ENCODE results near the gene CTDP1.

Gene CTDP1

DNA sequence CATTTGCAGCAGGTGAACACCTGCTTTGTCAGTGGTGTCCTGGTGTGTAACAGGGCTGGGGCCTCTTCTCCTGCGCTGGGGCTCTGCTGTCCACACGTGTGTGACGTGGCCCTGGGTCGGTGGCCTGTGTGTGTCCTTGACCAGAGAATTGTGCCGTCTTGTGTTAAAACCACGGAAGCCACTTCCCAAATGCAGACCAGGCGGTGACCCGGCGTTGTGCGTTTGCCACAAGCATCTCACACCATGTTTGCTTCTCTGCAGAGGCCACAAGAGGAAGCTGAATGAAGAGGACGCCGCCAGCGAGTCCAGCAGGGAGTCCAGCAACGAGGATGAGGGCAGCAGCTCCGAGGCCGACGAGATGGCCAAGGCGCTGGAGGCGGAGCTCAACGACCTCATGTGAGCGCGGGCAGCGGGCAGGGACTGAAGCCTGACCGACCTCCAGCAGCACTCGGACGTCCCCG lies 73.8 kb downstream of the CTDP1 start:
- DNase-seq (ENCODE audit: low read depth): no peak
- no peak overlapping the region for H3K4me3 ChIP-seq (ENCODE audit: control insufficient read depth, low read depth, low read length)

DNA sequence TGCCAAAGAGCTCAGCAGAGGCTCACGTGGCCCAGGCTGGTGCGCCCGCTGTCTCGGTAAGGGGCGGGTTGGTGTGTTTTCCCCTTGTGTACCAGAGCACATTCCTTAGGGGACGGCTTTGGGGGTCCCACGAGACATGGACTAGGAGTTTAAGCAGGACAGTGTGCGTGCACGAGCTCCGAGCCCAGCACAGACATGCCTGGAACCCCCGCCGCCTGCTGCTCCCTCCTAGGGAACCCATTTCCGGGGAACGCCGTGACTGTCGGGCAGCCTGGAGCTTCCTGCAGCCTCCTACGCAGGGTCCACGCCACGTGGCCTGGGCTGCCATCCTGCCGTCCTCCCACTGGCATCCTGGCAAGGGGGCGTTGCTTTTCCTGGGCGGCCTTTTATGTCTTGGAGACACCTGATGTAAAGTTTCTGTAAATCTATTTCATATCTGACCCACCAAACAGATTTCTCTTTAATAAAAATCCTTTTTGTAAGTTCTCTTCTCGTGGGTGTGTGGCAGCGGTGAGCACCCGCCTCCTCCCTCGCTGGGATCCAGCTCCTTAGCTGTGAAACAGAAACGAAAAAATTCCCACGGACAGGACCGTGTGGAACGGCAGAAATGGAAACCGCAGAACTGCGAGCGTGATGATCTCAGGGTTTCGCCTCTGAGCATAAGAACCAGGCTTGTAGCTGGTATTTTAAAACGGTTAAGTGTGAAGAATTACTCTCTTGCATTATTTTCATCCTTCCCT lies 74.6 kb downstream of the CTDP1 start:
- H3K4me3 ChIP-seq (ENCODE audit: control insufficient read depth, low read depth, low read length): no peak overlapping the region
- TF ChIP-seq, protein P1, sequence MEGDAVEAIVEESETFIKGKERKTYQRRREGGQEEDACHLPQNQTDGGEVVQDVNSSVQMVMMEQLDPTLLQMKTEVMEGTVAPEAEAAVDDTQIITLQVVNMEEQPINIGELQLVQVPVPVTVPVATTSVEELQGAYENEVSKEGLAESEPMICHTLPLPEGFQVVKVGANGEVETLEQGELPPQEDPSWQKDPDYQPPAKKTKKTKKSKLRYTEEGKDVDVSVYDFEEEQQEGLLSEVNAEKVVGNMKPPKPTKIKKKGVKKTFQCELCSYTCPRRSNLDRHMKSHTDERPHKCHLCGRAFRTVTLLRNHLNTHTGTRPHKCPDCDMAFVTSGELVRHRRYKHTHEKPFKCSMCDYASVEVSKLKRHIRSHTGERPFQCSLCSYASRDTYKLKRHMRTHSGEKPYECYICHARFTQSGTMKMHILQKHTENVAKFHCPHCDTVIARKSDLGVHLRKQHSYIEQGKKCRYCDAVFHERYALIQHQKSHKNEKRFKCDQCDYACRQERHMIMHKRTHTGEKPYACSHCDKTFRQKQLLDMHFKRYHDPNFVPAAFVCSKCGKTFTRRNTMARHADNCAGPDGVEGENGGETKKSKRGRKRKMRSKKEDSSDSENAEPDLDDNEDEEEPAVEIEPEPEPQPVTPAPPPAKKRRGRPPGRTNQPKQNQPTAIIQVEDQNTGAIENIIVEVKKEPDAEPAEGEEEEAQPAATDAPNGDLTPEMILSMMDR (IDR thresholded peaks at IDR 0.05; ENCODE audit: control insufficient read depth, insufficient read depth, low read depth, low read length, missing control alignments): no peak
- no peak for DNase-seq (ENCODE audit: low read depth)

More for the DNA sequence above, 73.8 kb downstream of the CTDP1 start:
- TF ChIP-seq, protein P1 (IDR thresholded peaks at IDR 0.05; ENCODE audit: control insufficient read depth, insufficient read depth, low read depth, low read length, missing control alignments): no peak

DNA sequence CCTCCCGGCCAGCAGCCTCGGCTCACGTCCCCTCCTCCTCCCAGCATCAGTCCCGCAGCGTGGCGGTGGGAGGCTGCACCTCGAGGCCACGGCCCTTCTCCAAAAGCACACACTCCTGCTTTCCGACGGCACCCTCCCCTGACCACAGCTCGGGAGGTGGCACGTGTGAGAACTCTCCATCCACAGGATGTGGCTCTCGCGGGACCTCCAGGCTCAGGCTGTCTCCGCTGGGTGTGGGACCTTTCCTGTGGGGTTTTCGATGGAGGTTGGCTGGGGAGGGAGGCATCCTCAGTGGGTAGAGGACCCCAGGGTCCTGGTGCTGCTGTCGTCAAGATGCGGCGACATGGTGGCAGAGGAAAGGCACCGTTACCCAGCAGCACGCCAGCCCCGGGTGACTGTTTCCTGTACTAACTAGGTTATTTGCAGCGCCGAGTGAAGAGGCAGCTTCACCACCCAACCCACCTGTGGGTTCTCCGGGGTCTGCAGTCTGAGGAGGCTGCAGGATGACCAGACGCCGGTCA lies 75.3 kb downstream of the CTDP1 start:
- DNase-seq (ENCODE audit: low read depth): no peak
- TF ChIP-seq, protein P1 (IDR thresholded peaks at IDR 0.05; ENCODE audit: control insufficient read depth, insufficient read depth, low read depth, low read length, missing control alignments): no peak
- H3K4me3 ChIP-seq (ENCODE audit: control insufficient read depth, low read depth, low read length): no peak overlapping the region

DNA sequence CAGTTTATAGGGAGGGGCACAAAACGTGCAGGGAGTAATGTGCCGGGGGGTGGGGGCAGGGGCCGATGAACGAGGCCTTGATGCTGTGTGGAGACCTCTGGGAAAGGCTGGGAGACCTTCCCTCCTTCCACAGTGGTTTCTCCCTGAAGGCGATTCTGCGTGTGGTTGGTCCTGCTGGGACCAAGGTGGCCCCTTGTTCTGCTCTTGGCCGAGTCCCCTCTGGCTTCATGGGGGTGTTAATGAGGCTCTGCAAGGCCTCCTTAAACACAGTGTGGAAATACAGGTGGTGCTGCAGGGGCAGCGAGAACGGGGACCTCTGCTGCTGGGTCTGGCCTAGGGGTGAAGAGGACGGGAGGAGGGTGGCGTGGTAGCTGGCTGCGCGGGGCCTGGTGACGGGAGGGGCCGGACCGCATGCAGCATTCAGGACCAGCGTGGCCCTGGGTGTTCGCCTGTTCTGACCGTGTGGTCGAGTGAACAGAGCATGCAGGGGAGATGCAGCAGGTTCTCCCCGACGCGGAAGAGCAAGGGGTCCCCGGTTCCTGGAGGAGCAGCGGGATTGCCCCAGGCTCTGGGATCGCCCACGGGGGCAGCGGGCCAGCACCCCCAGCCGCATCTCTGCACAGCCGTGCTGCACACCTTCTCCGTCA lies 76.0 kb downstream of the CTDP1 start:
- TF ChIP-seq, protein P1 (IDR thresholded peaks at IDR 0.05; ENCODE audit: control insufficient read depth, insufficient read depth, low read depth, low read length, missing control alignments): no peak
- no peak overlapping the region for H3K4me3 ChIP-seq (ENCODE audit: control insufficient read depth, low read depth, low read length)
- DNase-seq (ENCODE audit: low read depth): no peak

DNA sequence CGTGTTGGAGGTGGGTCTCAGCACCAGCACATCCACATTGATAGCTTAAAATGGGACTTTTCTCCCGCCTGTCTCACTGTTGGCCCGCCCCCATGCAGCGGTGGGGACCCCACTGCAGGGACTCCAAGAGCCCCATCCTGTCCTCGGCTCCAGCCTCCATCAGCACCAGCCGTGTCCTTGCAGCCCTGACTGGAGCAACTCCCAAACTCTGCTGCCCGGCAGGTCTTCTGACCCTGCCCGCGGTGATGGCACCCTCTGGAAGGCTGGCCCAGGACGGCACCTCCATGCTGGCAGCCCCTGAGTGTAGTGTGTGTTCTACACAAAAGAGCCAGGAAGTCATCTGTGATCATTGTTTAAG lies 76.5 kb downstream of the CTDP1 start:
- no peak for DNase-seq (ENCODE audit: low read depth)
- no peak overlapping the region for H3K4me3 ChIP-seq (ENCODE audit: control insufficient read depth, low read depth, low read length)
- TF ChIP-seq, protein P1 (IDR thresholded peaks at IDR 0.05; ENCODE audit: control insufficient read depth, insufficient read depth, low read depth, low read length, missing control alignments): no peak

DNA sequence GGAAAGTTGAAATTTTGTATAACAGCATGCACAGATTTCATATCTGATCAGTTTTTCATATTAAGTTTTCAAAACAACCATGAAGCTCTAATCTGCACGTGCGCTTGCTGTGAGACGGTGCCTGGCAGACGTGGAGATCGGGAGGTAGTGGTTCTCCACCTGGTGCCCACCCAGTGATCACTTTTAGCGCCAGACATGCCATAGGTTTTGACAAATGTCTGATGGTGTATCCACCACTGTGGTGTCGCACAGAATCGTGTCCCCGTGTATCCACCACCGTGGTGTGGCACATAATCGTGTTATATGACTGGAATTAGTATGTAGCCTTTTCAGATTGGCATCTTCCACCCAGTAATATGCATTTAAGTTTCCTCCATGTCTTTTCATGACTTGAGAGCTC lies 77.2 kb downstream of the CTDP1 start:
- DNase-seq (ENCODE audit: low read depth): no peak
- TF ChIP-seq, protein P1 (IDR thresholded peaks at IDR 0.05; ENCODE audit: control insufficient read depth, insufficient read depth, low read depth, low read length, missing control alignments): no peak
- H3K4me3 ChIP-seq (ENCODE audit: control insufficient read depth, low read depth, low read length): no peak overlapping the region

Data from AG09309 (cell line).